ENCODE measurements around the gene RENBP. TPM values are rescaled to one million over a fixed set of nuclear protein-coding genes. Genes with fewer than 3 reads are reported as not detected.
A peak's percentile ranks its signal among the peaks of the same experiment; 100 is the strongest.

Gene RENBP
- total and polyA plus RNA-seq, 12 donors: 5.4 to 69.6 (median 26.1) TPM

DNA sequence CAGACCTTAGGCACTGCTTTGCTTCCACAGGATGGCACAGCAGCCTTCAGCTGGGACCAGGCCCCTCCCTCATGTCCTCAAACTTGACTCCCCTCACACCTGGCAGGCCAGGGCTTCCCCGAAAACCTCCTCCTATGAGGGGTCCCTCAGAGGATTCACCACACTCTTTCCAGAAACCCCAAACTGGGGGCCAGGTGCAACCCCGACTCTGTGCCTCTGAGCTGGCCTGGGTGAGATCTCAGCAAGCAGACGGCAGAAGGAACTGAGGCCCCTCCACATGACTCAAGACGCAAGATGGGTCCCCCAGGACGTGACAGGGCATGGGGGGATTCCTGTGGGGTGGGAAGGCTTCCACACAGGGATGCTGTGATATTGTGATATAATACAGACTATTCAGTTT lies 21.0 kb upstream of the RENBP start:
- H3K36me3 ChIP-seq (replicated peaks in 1 of 2): peaks cover 0 to 33% of the 10 kb centered on the region in 2 donors
- H3K27me3 ChIP-seq: no peaks in the 10 kb centered on the region
- TF ChIP-seq, protein P1, sequence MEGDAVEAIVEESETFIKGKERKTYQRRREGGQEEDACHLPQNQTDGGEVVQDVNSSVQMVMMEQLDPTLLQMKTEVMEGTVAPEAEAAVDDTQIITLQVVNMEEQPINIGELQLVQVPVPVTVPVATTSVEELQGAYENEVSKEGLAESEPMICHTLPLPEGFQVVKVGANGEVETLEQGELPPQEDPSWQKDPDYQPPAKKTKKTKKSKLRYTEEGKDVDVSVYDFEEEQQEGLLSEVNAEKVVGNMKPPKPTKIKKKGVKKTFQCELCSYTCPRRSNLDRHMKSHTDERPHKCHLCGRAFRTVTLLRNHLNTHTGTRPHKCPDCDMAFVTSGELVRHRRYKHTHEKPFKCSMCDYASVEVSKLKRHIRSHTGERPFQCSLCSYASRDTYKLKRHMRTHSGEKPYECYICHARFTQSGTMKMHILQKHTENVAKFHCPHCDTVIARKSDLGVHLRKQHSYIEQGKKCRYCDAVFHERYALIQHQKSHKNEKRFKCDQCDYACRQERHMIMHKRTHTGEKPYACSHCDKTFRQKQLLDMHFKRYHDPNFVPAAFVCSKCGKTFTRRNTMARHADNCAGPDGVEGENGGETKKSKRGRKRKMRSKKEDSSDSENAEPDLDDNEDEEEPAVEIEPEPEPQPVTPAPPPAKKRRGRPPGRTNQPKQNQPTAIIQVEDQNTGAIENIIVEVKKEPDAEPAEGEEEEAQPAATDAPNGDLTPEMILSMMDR (IDR thresholded peaks at IDR 0.05): no peak
- no peak for TF ChIP-seq POLR2A (IDR thresholded peaks at IDR 0.05)
- H3K27ac ChIP-seq: no peak overlapping the region
- intact Hi-C loops (cut with DNase I): no loop called here
- no peak for DNase-seq
- H3K4me3 ChIP-seq: no peak overlapping the region
- 69 to 77% (median 74%) methylated on average over 2 to 5 of the region's 5 CpGs; no CpG with 5 or more reads in 1 of the 4 donors for WGBS, 4 donors
- H3K9me3 ChIP-seq (replicated peaks in 1 of 3): no peaks in the 10 kb centered on the region
- peaks cover 12 to 41% of the 10 kb centered on the region in 2 donors for H3K4me1 ChIP-seq (replicated peaks in 1 of 2)

DNA sequence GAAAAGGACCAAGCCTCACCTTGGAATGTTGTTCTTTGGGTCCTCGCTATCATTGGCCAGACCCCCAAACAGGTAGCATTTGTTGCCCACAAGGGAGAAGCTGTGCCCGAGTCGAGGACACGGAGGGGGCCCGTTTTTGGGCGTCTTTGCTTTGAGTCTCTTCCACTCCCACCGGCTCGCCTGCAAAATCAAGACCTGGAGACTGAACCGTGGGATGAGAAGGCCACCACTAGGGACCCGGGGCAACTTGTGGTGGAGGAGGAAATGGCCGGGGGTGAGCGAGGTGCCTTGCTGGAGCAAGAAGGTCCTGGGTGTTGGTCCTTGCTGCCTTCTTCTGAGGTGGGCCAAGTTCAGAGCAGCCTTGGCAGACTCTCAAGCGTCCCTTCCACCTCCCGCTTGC lies 19.7 kb upstream of the RENBP start:
- intact Hi-C loops (cut with DNase I): no loop called here
- WGBS, 4 donors: 90 to 94% (median 92%) methylated on average over 5 to 14 of the region's 14 CpGs; no CpG with 5 or more reads in 1 of the 4 donors
- Histone ChIP-seq H3K4me1 (replicated peaks in 1 of 2) (peaks cover 12 to 36% of the 10 kb centered on the region in 2 donors), H3K27ac (no peak overlapping the region), H3K36me3 (replicated peaks in 1 of 2) (peaks cover 0 to 46% of the 10 kb centered on the region in 2 donors), H3K27me3 (no peaks in the 10 kb centered on the region), H3K4me3 (no peak overlapping the region), H3K9me3 (replicated peaks in 1 of 3) (no peaks in the 10 kb centered on the region)
- no peak for TF ChIP-seq POLR2A (IDR thresholded peaks at IDR 0.05)
- TF ChIP-seq, protein P1 (IDR thresholded peaks at IDR 0.05): no peak
- no peak for DNase-seq

DNA sequence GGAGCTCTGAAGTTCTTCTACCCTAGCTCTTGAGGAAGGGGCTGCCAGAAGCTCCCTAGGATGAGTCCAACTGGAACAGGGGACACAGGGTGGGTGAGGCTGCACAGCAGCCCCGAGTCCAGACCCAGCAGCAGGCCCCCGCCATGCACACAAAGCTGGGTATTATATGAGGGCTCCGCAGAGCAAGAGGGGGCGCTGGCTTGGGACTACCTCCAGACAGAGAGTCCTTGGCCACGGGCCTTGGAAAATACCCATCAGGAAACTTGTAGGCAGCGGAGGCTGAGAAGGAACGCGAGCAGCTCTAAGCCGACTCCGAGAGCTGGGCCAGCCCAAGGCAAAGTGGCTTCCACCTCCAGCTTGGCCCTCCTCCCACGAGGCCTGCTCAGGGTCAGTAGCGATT lies 19.1 kb upstream of the RENBP start:
- WGBS, 4 donors: 54 to 83% (median 71%) methylated on average over 11 to 12 of the region's 12 CpGs; no CpG with 5 or more reads in 1 of the 4 donors
- Histone ChIP-seq H3K27ac (no peak overlapping the region), H3K4me3 (no peak overlapping the region), H3K4me1 (replicated peaks in 1 of 2) (peaks cover 12 to 30% of the 10 kb centered on the region in 2 donors), H3K9me3 (replicated peaks in 1 of 3) (no peaks in the 10 kb centered on the region), H3K36me3 (replicated peaks in 1 of 2) (peaks cover 0 to 51% of the 10 kb centered on the region in 2 donors), H3K27me3 (no peaks in the 10 kb centered on the region)
- intact Hi-C loops (cut with DNase I): no loop called here
- DNase-seq: peak in 1 of 7 donors; percentile 42
- no peak for TF ChIP-seq POLR2A (IDR thresholded peaks at IDR 0.05)

DNA sequence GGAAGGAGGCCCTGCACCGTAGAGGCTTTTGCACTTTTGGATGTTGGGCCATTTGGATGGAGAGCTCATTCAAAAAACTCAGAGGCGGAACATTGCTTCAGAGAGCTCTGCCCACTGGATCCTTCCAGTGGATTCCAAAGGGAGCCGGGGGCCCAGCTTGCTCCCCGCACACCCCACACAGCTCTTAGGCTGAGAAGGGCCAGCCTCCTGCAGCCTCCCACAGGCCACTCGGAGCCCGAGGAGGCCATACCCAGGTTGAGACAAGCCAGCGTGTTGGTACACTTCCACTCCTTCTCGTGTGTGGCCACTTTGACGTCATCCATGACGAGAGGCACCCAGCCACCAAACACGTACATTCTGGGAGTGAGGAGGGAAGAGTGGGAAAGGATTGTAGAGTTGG lies 16.8 kb upstream of the RENBP start:
- Histone ChIP-seq H3K27me3 (no peaks in the 10 kb centered on the region), H3K27ac (no peak overlapping the region), H3K4me3 (no peak overlapping the region), H3K4me1 (replicated peaks in 1 of 2) (peaks cover 2 to 8% of the 10 kb centered on the region in 2 donors), H3K9me3 (replicated peaks in 1 of 3) (no peaks in the 10 kb centered on the region), H3K36me3 (replicated peaks in 1 of 2) (peaks cover 0 to 73% of the 10 kb centered on the region in 2 donors)
- TF ChIP-seq POLR2A (IDR thresholded peaks at IDR 0.05): no peak
- TF ChIP-seq, protein P1 (IDR thresholded peaks at IDR 0.05): no peak
- intact Hi-C loops (cut with DNase I): no loop called here
- no peak for DNase-seq
- WGBS, 4 donors: 87 to 97% (median 93%) methylated on average over 6 to 11 of the region's 11 CpGs

DNA sequence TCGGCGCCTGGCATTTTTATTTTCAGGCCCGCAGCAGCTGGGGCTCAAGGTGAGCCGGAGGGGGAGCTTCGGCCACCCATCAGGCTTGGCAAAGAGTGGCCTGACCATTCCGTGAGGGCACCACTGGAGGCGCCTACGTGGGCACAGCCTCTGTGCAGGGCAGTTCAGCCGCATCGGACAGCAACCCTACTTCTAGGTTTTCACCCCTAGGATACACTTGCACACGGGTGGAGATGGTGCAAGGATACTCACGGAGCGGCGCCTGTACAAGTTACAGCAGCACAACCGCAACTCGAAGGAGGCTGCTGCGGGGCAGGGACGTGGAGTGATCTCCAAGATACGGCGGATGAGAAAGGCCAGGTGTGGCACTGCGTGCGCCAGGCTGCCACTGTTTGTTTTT lies 16.3 kb upstream of the RENBP start:
- Histone ChIP-seq H3K9me3 (replicated peaks in 1 of 3) (no peaks in the 10 kb centered on the region), H3K4me1 (replicated peaks in 1 of 2) (peaks cover 0 to 2% of the 10 kb centered on the region in 2 donors), H3K27me3 (no peaks in the 10 kb centered on the region), H3K4me3 (no peak overlapping the region), H3K27ac (no peak overlapping the region), H3K36me3 (replicated peaks in 1 of 2) (peaks cover 0 to 78% of the 10 kb centered on the region in 2 donors)
- WGBS, 4 donors: 89 to 95% (median 93%) methylated on average over 12 to 22 of the region's 22 CpGs
- no peak for TF ChIP-seq POLR2A (IDR thresholded peaks at IDR 0.05)
- TF ChIP-seq, protein P1 (IDR thresholded peaks at IDR 0.05): no peak
- DNase-seq: no peak
- intact Hi-C loops (cut with DNase I): no loop called here
